CD14-positive monocyte (primary cell): ENCODE measurements around the gene MCC. TPM values are rescaled to one million over a fixed set of nuclear protein-coding genes. Genes with fewer than 3 reads are reported as not detected.

ENCODE experiments used
- DNase-seq, 3 donors: peaks; one replicate each; pipeline ENCODE4 v3.0.0-alpha.2; 2011 to 2022
- H2AFZ ChIP-seq: 2 replicates; pipeline ENCODE4 v1.6.0; 2012; ENCODE audit warnings: mild to moderate bottlenecking, low read depth, low read length, inconsistent platforms; ENCODE audit not compliant: insufficient read depth, poor library complexity, severe bottlenecking
- H3K27ac ChIP-seq, 2 donors: 1 replicate in 1 of 2; 2 replicates in 1 of 2; pipeline ENCODE4 v1.5.1; 2012 to 2013; ENCODE audit warnings: low read length in 2 of 2, control low read depth in 1 of 2, inconsistent platforms in 1 of 2, low read depth in 1 of 2, mild to moderate bottlenecking in 1 of 2
- H3K27me3 ChIP-seq, 2 donors: one replicate each; pipeline versions ENCODE4 v1.6.0 to v1.6.1; 2011 to 2013; ENCODE audit warnings: low read length in 2 of 2; ENCODE audit not compliant: control insufficient read depth in 2 of 2, insufficient read depth in 2 of 2
- H3K36me3 ChIP-seq, 2 donors: replicated peaks in 1 of 2; 1 replicate in 1 of 2; 2 replicates in 1 of 2; pipeline versions ENCODE4 v1.5.1 to v1.6.1; 2012 to 2013; ENCODE audit warnings: low read length in 2 of 2, control low read depth in 1 of 2, inconsistent platforms in 1 of 2, mild to moderate bottlenecking in 1 of 2; ENCODE audit not compliant: insufficient read depth in 2 of 2, control insufficient read depth in 1 of 2
- H3K4me1 ChIP-seq, 2 donors: 1 replicate in 1 of 2; 2 replicates in 1 of 2; pipeline versions ENCODE4 v1.5.1 to v1.6.1; 2012 to 2013; ENCODE audit warnings: low read length in 2 of 2, control low read depth in 1 of 2, inconsistent platforms in 1 of 2, mild to moderate bottlenecking in 1 of 2, moderate library complexity in 1 of 2; ENCODE audit not compliant: insufficient read depth in 2 of 2, control insufficient read depth in 1 of 2
- H3K4me2 ChIP-seq: replicated peaks from 2 replicates; pipeline ENCODE3; 2012; ENCODE audit warnings: low read length, moderate library complexity, mild to moderate bottlenecking; ENCODE audit not compliant: poor library complexity, severe bottlenecking; ENCODE audit errors: extremely low read depth
- H3K4me3 ChIP-seq, 3 experiments: fragments of 200-600 bp in 1 of 3; sonication (generic) in 1 of 3; replicated peaks in 1 of 3; 1 replicate in 2 of 3; 2 replicates in 1 of 3; pipeline ENCODE4 v1.5.1; 2011 to 2013; ENCODE audit warnings: low read length in 3 of 3, mild to moderate bottlenecking in 3 of 3, control low read depth in 2 of 3, low read depth in 2 of 3, inconsistent platforms in 1 of 3, moderate library complexity in 1 of 3
- H3K79me2 ChIP-seq: 2 replicates; pipeline ENCODE4 v1.6.0; 2012; ENCODE audit warnings: mild to moderate bottlenecking, control low read depth, inconsistent platforms, low read length, moderate library complexity; ENCODE audit not compliant: insufficient read depth
- H3K9ac ChIP-seq: 2 replicates; pipeline ENCODE4 v1.6.0; 2017; ENCODE audit warnings: low read length, mild to moderate bottlenecking; ENCODE audit not compliant: insufficient read depth, poor library complexity, severe bottlenecking
- H3K9me3 ChIP-seq, 2 donors: replicated peaks in 1 of 2; 1 replicate in 1 of 2; 2 replicates in 1 of 2; pipeline versions ENCODE4 v1.5.1 to v1.6.1; 2012 to 2013; ENCODE audit warnings: low read length in 2 of 2, control low read depth in 1 of 2; ENCODE audit not compliant: control insufficient read depth in 1 of 2, insufficient read depth in 1 of 2
- H4K20me1 ChIP-seq: 2 replicates; pipeline ENCODE4 v1.6.0; 2012; ENCODE audit warnings: mild to moderate bottlenecking, low read length, control low read depth, moderate library complexity; ENCODE audit not compliant: insufficient read depth
- H3K27ac Mint-ChIP-seq, 7 donors: one replicate each; pipeline ENCODE4 v1.8.0; 2020; ENCODE audit warnings: mild to moderate bottlenecking in 7 of 7, mixed read lengths in 7 of 7, moderate library complexity in 6 of 7, inconsistent platforms in 2 of 7
- H3K27me3 Mint-ChIP-seq, 3 donors: one replicate each; pipeline ENCODE4 v1.8.0; 2021 to 2022; ENCODE audit warnings: low read depth in 3 of 3, mild to moderate bottlenecking in 3 of 3, mixed read lengths in 3 of 3, moderate library complexity in 3 of 3, inconsistent platforms in 1 of 3
- H3K36me3 Mint-ChIP-seq, 2 donors: one replicate each; pipeline ENCODE4 v1.8.0; 2020; ENCODE audit warnings: mixed read lengths in 2 of 2, inconsistent platforms in 1 of 2, mild to moderate bottlenecking in 1 of 2
- H3K4me1 Mint-ChIP-seq: one replicate; pipeline ENCODE4 v1.8.0; 2020; ENCODE audit warnings: mild to moderate bottlenecking, mixed read lengths
- H3K4me3 Mint-ChIP-seq, 2 donors: one replicate each; pipeline ENCODE4 v1.8.0; 2020; ENCODE audit warnings: mild to moderate bottlenecking in 2 of 2, mixed read lengths in 2 of 2, moderate library complexity in 1 of 2
- H3K9me3 Mint-ChIP-seq, 7 donors: one replicate each; pipeline ENCODE4 v1.8.0; 2020 to 2022; ENCODE audit warnings: mixed read lengths in 7 of 7, mild to moderate bottlenecking in 6 of 7, moderate library complexity in 6 of 7, inconsistent platforms in 2 of 7
- WGBS: methylation state at CpG from one replicate; pipeline ENCODE4 v1.1.5; 2013; ENCODE audit warnings: missing lambda C conversion rate; ENCODE audit not compliant: insufficient coverage; 5-methylcytosine and 5-hydroxymethylcytosine counted together
- intact Hi-C, 2 donors: fragments of 100-400 bp; cut with micrococcal nuclease; formaldehyde crosslinking; loops; one replicate each; pipeline versions ENCODE4 v1.15.0 to v1.15.1; 2023
- polyA plus RNA-seq, 3 donors: library from polyadenylated mRNA; depleted of rRNA in 1 of 3; unstranded in 2 of 3; stranded (reverse) in 1 of 3; fragments of 300-500 nt in 2 of 3; fragments of >200 nt in 1 of 3; fragmentation: Illumina TruSeq in 2 of 3; gene quantifications; 1 replicate in 2 of 3; 2 replicates in 1 of 3; pipeline ENCODE4 v1.2.3, GENCODE V29; 2012 to 2021
- TF ChIP-seq, protein P1 (sequence below): fragments of 200-600 bp; IDR thresholded peaks from one replicate; pipeline ENCODE4 v1.8.0; 2022; ENCODE audit warnings: antibody characterized with exemption, mild to moderate bottlenecking

MCC gene
- polyA plus RNA-seq, 3 donors = 0.09 TPM; not detected in 2

DNA sequence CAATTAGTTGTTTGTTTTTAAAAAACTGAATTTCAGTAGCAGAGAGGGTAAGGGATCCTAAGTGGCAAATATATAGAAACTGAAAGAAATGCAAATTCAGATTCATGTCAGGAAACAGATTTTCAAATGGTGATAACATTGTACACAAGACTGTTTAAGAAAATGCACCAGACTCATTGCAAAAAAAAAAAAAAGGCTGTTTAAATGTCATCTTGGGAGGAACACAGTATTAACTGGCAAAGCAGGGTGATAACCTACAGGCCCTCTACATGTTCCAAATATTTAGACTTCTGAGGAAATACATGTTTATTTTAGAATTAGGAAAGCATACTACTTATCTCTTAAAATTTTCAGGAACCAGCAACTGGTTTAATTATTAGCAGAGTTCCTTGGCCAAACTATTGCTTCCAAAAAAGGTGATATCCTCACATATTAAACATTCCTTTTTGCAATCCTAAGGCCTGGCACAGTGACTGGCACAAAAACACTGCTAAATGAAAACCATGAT, 167.9 kb downstream of the MCC start:
- no peak overlapping the region for H3K4me3 Mint-ChIP-seq
- Histone ChIP-seq H3K27ac (no peak overlapping the region), H3K4me1 (no peaks in the 10 kb centered on the region), H3K9ac (no peak overlapping the region), H3K4me3 (no peak overlapping the region), H3K36me3 (no peaks in the 10 kb centered on the region), H3K79me2 (no peaks in the 10 kb centered on the region), H3K9me3 (no peaks in the 10 kb centered on the region), H3K4me2 (no peak overlapping the region), H4K20me1 (no peaks in the 10 kb centered on the region), H2AFZ (no peak overlapping the region), H3K27me3 (no peaks in the 10 kb centered on the region)
- no peaks in the 10 kb centered on the region for H3K9me3 Mint-ChIP-seq
- peaks cover 0 to 9% (median 3%) of the 10 kb centered on the region in 3 donors for H3K27me3 Mint-ChIP-seq
- no peak overlapping the region for H3K27ac Mint-ChIP-seq
- H3K4me1 Mint-ChIP-seq = no peaks in the 10 kb centered on the region
- no peak for DNase-seq
- intact Hi-C loops = no loop called here
- TF ChIP-seq, protein P1, sequence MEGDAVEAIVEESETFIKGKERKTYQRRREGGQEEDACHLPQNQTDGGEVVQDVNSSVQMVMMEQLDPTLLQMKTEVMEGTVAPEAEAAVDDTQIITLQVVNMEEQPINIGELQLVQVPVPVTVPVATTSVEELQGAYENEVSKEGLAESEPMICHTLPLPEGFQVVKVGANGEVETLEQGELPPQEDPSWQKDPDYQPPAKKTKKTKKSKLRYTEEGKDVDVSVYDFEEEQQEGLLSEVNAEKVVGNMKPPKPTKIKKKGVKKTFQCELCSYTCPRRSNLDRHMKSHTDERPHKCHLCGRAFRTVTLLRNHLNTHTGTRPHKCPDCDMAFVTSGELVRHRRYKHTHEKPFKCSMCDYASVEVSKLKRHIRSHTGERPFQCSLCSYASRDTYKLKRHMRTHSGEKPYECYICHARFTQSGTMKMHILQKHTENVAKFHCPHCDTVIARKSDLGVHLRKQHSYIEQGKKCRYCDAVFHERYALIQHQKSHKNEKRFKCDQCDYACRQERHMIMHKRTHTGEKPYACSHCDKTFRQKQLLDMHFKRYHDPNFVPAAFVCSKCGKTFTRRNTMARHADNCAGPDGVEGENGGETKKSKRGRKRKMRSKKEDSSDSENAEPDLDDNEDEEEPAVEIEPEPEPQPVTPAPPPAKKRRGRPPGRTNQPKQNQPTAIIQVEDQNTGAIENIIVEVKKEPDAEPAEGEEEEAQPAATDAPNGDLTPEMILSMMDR = no peak
- H3K36me3 Mint-ChIP-seq = no peaks in the 10 kb centered on the region

DNA sequence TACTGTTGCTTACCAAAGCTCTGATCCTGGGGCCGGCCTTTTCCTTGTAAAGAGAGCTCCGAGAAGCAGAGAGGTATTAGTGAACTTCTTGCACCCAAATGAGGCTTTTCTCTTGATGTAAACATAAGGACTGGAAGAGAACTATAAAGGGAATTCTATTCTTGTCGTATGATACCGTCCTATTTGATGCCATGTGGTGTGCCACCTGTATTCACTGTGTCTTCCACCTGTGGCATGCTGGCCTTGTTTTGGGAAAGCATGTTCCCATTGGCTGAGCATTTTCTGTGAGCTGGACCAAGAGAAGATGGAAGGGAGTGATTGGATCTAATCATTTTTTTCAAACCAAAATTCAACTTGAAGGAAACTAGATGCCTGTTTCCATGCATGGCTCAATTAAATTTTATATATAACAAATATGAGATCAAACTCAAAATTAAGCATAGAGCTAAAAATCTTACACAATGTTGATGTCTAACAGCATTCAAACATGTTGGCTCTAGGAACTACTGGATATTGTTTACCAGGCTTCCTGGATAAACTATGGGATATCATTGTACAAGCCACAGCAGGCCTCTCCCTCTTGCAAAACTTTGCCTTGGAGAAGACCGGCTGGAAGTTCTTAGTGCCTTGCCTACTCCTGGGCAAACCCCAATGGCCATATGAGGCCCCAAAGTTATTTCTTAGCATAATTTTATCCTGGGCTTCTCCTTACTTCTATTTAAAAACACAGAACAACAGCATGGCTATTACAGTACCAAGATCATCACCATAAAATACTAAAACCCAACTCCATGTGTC, 168.8 kb downstream of the MCC start:
- H3K9me3 Mint-ChIP-seq = no peaks in the 10 kb centered on the region
- TF ChIP-seq, protein P1 = no peak
- no peak overlapping the region for H3K9ac ChIP-seq
- no peaks in the 10 kb centered on the region for H3K79me2 ChIP-seq
- no peak overlapping the region for H3K4me3 ChIP-seq
- H4K20me1 ChIP-seq = no peaks in the 10 kb centered on the region
- H3K27ac ChIP-seq = no peak overlapping the region
- no peak for DNase-seq
- WGBS = 68% methylated on average over 3 of the region's 5 CpGs
- no peak overlapping the region for H3K4me3 Mint-ChIP-seq
- H3K27me3 ChIP-seq = no peaks in the 10 kb centered on the region
- no peaks in the 10 kb centered on the region for H3K36me3 ChIP-seq
- no peaks in the 10 kb centered on the region for H3K36me3 Mint-ChIP-seq
- no peak overlapping the region for H3K4me2 ChIP-seq
- no peak overlapping the region for H2AFZ ChIP-seq
- peaks cover 0 to 7% (median 3%) of the 10 kb centered on the region in 3 donors for H3K27me3 Mint-ChIP-seq
- no peak overlapping the region for H3K27ac Mint-ChIP-seq
- no peaks in the 10 kb centered on the region for H3K9me3 ChIP-seq
- intact Hi-C loops = no loop called here
- no peaks in the 10 kb centered on the region for H3K4me1 Mint-ChIP-seq
- no peaks in the 10 kb centered on the region for H3K4me1 ChIP-seq
